Karpas-422 (cell line): ENCODE measurements around the gene KCNIP4. TPM values are rescaled to one million over a fixed set of nuclear protein-coding genes. Genes with fewer than 3 reads are reported as not detected.

ENCODE experiments used
- DNase-seq: peaks from one replicate; pipeline ENCODE4 v3.0.0-alpha.2; 2015
- H2AFZ ChIP-seq: fragments of 200-600 bp; sonication (generic); 2 replicates; pipeline ENCODE4 v1.6.1; 2014; ENCODE audit warnings: antibody characterized with exemption, low read length, mixed read lengths
- H3K27ac ChIP-seq: fragments of 200-600 bp; sonication (generic); 2 replicates; pipeline ENCODE4 v1.5.1; 2014; ENCODE audit warnings: mild to moderate bottlenecking, low read length, moderate library complexity
- H3K27me3 ChIP-seq: fragments of 200-600 bp; sonication (generic); 2 replicates; pipeline ENCODE4 v1.6.1; 2014; ENCODE audit warnings: low read length, mixed read lengths
- H3K36me3 ChIP-seq: fragments of 200-600 bp; sonication (generic); 2 replicates; pipeline ENCODE4 v1.6.1; 2014; ENCODE audit warnings: low read length, mixed read lengths; ENCODE audit not compliant: insufficient read depth
- H3K4me1 ChIP-seq: fragments of 200-600 bp; sonication (generic); 2 replicates; pipeline ENCODE4 v1.6.1; 2014; ENCODE audit warnings: mild to moderate bottlenecking, low read length, mixed read lengths
- H3K4me2 ChIP-seq: fragments of 200-600 bp; sonication (generic); 2 replicates; pipeline ENCODE4 v1.6.1; 2014; ENCODE audit warnings: low read length, low read depth, mild to moderate bottlenecking; ENCODE audit not compliant: poor library complexity, severe bottlenecking
- H3K4me3 ChIP-seq: fragments of 200-600 bp; sonication (generic); 2 replicates; pipeline ENCODE4 v1.5.1; 2014; ENCODE audit warnings: mild to moderate bottlenecking, antibody characterized with exemption, low read length, mixed read lengths
- H3K79me2 ChIP-seq: fragments of 200-600 bp; sonication (generic); 2 replicates; pipeline ENCODE4 v1.6.1; 2014; ENCODE audit warnings: mild to moderate bottlenecking, low read length, mixed read lengths
- H3K9ac ChIP-seq: fragments of 200-600 bp; sonication (generic); 2 replicates; pipeline ENCODE4 v1.6.0; 2014; ENCODE audit warnings: low read length
- H3K9me2 ChIP-seq: fragments of 200-600 bp; sonication (generic), shearing (Covaris generic); replicated peaks from 2 replicates; pipeline ENCODE4 v1.6.0; 2014; ENCODE audit warnings: mild to moderate bottlenecking, low read length, moderate library complexity; ENCODE audit not compliant: insufficient read depth
- H3K9me3 ChIP-seq: fragments of 300-700, 200-600 bp; sonication (generic); 2 replicates; pipeline ENCODE4 v1.6.1; 2014; ENCODE audit warnings: low read length, mixed read lengths
- H4K20me1 ChIP-seq: fragments of 200-600 bp; sonication (generic); 2 replicates; pipeline ENCODE4 v1.6.1; 2014; ENCODE audit warnings: mild to moderate bottlenecking, antibody characterized with exemption, low read length, low read depth; ENCODE audit not compliant: insufficient read depth
- total RNA-seq: library from RNA; depleted of rRNA; stranded (reverse); fragments of >200 nt; shearing (Covaris generic); gene quantifications from 2 replicates; pipeline ENCODE4 v1.2.3, GENCODE V29; 2014; ENCODE audit warnings: low replicate concordance

KCNIP4 gene
- total RNA-seq, 1 experiment from 2014 or later = not detected

DNA sequence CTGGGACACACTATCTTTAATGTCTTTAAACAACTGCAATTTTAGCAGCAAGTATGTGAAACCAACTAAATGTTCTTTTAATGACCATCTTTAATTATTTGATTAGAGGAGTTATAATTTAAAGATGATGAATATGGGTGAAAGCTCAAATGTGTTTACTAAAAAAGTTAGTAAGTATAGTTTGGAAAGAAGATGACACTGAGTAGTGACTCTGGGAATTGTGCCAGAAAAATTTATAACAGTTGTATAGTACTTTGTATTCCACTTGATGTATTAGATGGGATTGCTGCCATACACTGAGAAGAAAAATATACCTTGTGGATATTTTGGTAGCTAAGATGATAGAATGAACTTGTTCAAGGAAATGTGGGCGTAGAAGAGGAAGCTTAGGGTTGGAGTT lies 1267.8 kb downstream of the KCNIP4 start:
- Histone ChIP-seq H3K4me2 (no peak overlapping the region), H3K36me3 (no peaks in the 10 kb centered on the region), H3K9me3 (no peaks in the 10 kb centered on the region), H3K27me3 (no peaks in the 10 kb centered on the region), H3K27ac (no peak overlapping the region), H3K79me2 (no peaks in the 10 kb centered on the region), H3K4me1 (no peaks in the 10 kb centered on the region), H3K4me3 (no peak overlapping the region), H3K9ac (no peak overlapping the region), H3K9me2 (no peaks in the 10 kb centered on the region), H4K20me1 (no peaks in the 10 kb centered on the region), H2AFZ (no peak overlapping the region)
- no peak for DNase-seq

DNA sequence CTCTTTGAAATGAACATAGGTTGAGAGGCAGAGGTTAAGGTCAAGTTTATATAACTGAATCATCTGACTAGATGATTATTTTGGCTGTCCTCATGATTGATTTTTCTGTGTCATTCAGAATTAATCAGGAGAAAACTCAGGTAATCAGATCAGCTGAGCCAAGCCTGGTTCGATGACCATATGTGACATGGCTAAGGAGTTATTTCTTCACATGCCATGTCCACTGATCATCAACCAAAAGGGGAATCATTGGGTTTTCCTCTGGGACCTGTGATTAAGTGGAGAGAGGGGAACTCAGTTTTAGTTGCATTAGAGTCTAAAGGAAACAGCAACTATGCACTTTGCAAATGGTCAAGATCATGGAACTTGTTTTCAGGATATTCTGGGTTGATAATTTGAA lies 1268.6 kb downstream of the KCNIP4 start:
- Histone ChIP-seq H3K9ac (no peak overlapping the region), H3K27ac (no peak overlapping the region)
- DNase-seq = no peak

More for the DNA sequence above, 1268.6 kb downstream of the KCNIP4 start:
- Histone ChIP-seq H3K36me3 (no peaks in the 10 kb centered on the region), H3K9me3 (no peaks in the 10 kb centered on the region), H3K4me3 (no peak overlapping the region), H4K20me1 (no peaks in the 10 kb centered on the region), H3K27me3 (no peaks in the 10 kb centered on the region), H3K4me2 (no peak overlapping the region), H2AFZ (no peak overlapping the region), H3K4me1 (no peaks in the 10 kb centered on the region), H3K79me2 (no peaks in the 10 kb centered on the region), H3K9me2 (no peaks in the 10 kb centered on the region)
